Stimulated activated naive CD8-positive, alpha-beta T cell treated with anti-CD3 and anti-CD28 coated beads, Interleukin-15, Interleukin-2, amounts not matched to agents 100 U/mL and 50 U/mL, for 24 hours (primary cell): ENCODE results near the gene CSNK1G2.
A peak's percentile ranks its signal among the peaks of the same experiment; 100 is the strongest.

ENCODE experiments used
- ATAC-seq: fragments of 150-1000 bp; cut with Tn5 transposase; one replicate; pipeline ENCODE4 v1.10.0; 2021
- DNase-seq: peaks from one replicate; pipeline ENCODE4 v3.0.0; 2021

CSNK1G2 gene

GRCh38 chr19:1944088-1944915 lies 3.3 kb downstream of the CSNK1G2 start:
- no peak for ATAC-seq
- DNase-seq = no peak

GRCh38 chr19:1944916-1945561 lies 4.1 kb downstream of the CSNK1G2 start:
- DNase-seq = no peak
- ATAC-seq = no peak

GRCh38 chr19:1945899-1946298 lies 4.9 kb downstream of the CSNK1G2 start:
- peak; percentile 44 for DNase-seq
- ATAC-seq = no peak

- DNase-seq = no peak
- ATAC-seq = no peak
Measured at GRCh38 chr19:1947651-1948209, 6.8 kb downstream of the CSNK1G2 start.

GRCh38 chr19:1949304-1950101 lies 8.5 kb downstream of the CSNK1G2 start:
- no peak for DNase-seq
- ATAC-seq = no peak

GRCh38 chr19:1950640-1951039 lies 9.7 kb downstream of the CSNK1G2 start:
- ATAC-seq (no peak), DNase-seq (no peak)

GRCh38 chr19:1952635-1953034 lies 11.7 kb downstream of the CSNK1G2 start:
- ATAC-seq = no peak
- no peak for DNase-seq

- no peak for ATAC-seq
- no peak for DNase-seq
Measured at GRCh38 chr19:1953037-1953436, 12.1 kb downstream of the CSNK1G2 start.

GRCh38 chr19:1953441-1954094 lies 12.6 kb downstream of the CSNK1G2 start:
- ATAC-seq = no peak
- no peak for DNase-seq

GRCh38 chr19:1954532-1954933 lies 13.6 kb downstream of the CSNK1G2 start:
- ATAC-seq (no peak), DNase-seq (no peak)

GRCh38 chr19:1955171-1956121 lies 14.5 kb downstream of the CSNK1G2 start:
- ATAC-seq = no peak
- no peak for DNase-seq

- no peak for ATAC-seq
Measured at GRCh38 chr19:1956122-1956494, 15.1 kb downstream of the CSNK1G2 start.

GRCh38 chr19:1956868-1957492 lies 16.0 kb downstream of the CSNK1G2 start:
- ATAC-seq (no peak), DNase-seq (no peak)

More at GRCh38 chr19:1956122-1956494, 15.1 kb downstream of the CSNK1G2 start:
- no peak for DNase-seq

GRCh38 chr19:1957562-1958248 lies 16.7 kb downstream of the CSNK1G2 start:
- ATAC-seq = no peak
- no peak for DNase-seq

- ATAC-seq (no peak), DNase-seq (no peak)
Measured at GRCh38 chr19:1959928-1960589, 19.1 kb downstream of the CSNK1G2 start.

GRCh38 chr19:1961000-1961883 lies 20.3 kb downstream of the CSNK1G2 start:
- DNase-seq = no peak
- ATAC-seq = no peak

- ATAC-seq (no peak), DNase-seq (no peak)
Measured at GRCh38 chr19:1962674-1963073, 21.7 kb downstream of the CSNK1G2 start.

- peak; percentile 53 for ATAC-seq
Measured at GRCh38 chr19:1967087-1967608, 26.2 kb downstream of the CSNK1G2 start.

More at GRCh38 chr19:1967087-1967608, 26.2 kb downstream of the CSNK1G2 start:
- peak; percentile 29 for DNase-seq
